ENCODE results near the gene ABHD6.

The ABHD6 gene

GRCh38 chr3:58207954-58208353, 29.6 kb upstream of the ABHD6 start:
- Histone ChIP-seq H3K4me1 (ENCODE audit: low read length) (peaks cover 8% of the 10 kb centered on the region), H3K9ac (ENCODE audit: low read length) (no peak overlapping the region), H4K20me1 (ENCODE audit: insufficient read depth, low read length) (no peaks in the 10 kb centered on the region), H3K27me3 (ENCODE audit: low read depth, low read length) (no peaks in the 10 kb centered on the region), H3K27ac (ENCODE audit: low read length) (no peak overlapping the region), H3K4me3 (ENCODE audit: low read length) (no peak overlapping the region), H3K4me2 (ENCODE audit: low read length) (no peak overlapping the region), H2AFZ (ENCODE audit: low read depth, low read length) (no peak overlapping the region), H3K79me2 (ENCODE audit: low read length) (no peaks in the 10 kb centered on the region), H3K9me3 (ENCODE audit: insufficient read depth, low read length) (no peaks in the 10 kb centered on the region), H3K36me3 (replicated peaks; ENCODE audit: low read depth, low read length) (no peaks in the 10 kb centered on the region)
- no peak for TF ChIP-seq EZH2phosphoT487 (IDR thresholded peaks at IDR 0.05; ENCODE audit: low read depth)
- TF ChIP-seq CTCF (IDR thresholded peaks at IDR 0.05; ENCODE audit: low read depth, low read length), result no peak

- Histone ChIP-seq H3K27me3 (ENCODE audit: low read depth, low read length) (no peaks in the 10 kb centered on the region), H4K20me1 (ENCODE audit: insufficient read depth, low read length) (no peaks in the 10 kb centered on the region), H3K9me3 (ENCODE audit: insufficient read depth, low read length) (no peaks in the 10 kb centered on the region), H3K9ac (ENCODE audit: low read length) (no peak overlapping the region), H3K4me1 (ENCODE audit: low read length) (peaks cover 16% of the 10 kb centered on the region), H2AFZ (ENCODE audit: low read depth, low read length) (no peak overlapping the region), H3K4me3 (ENCODE audit: low read length) (no peak overlapping the region), H3K4me2 (ENCODE audit: low read length) (no peak overlapping the region), H3K36me3 (replicated peaks; ENCODE audit: low read depth, low read length) (no peaks in the 10 kb centered on the region), H3K27ac (ENCODE audit: low read length) (no peak overlapping the region), H3K79me2 (ENCODE audit: low read length) (no peaks in the 10 kb centered on the region)
- TF ChIP-seq CTCF (IDR thresholded peaks at IDR 0.05; ENCODE audit: low read depth, low read length) (no peak), EZH2phosphoT487 (IDR thresholded peaks at IDR 0.05; ENCODE audit: low read depth) (no peak)
Measured at GRCh38 chr3:58209933-58210332, 27.7 kb upstream of the ABHD6 start.

GRCh38 chr3:58210761-58211460, 26.7 kb upstream of the ABHD6 start, which contains the start of gene DNASE1L3:
TSS of gene DNASE1L3 (minus strand) at chr3:58210972. CDS start at chr3:58210906, 66 bp downstream.
- Histone ChIP-seq H3K27me3 (ENCODE audit: low read depth, low read length) (no peaks in the 10 kb centered on the region), H2AFZ (ENCODE audit: low read depth, low read length) (no peak within 1 kb of the TSS), H3K9me3 (ENCODE audit: insufficient read depth, low read length) (no peaks in the 10 kb centered on the region), H3K79me2 (ENCODE audit: low read length) (no peaks in the 10 kb centered on the region), H3K36me3 (replicated peaks; ENCODE audit: low read depth, low read length) (no peaks in the 10 kb centered on the region), H4K20me1 (ENCODE audit: insufficient read depth, low read length) (no peaks in the 10 kb centered on the region), H3K9ac (ENCODE audit: low read length) (no peak within 1 kb of the TSS), H3K4me1 (ENCODE audit: low read length) (peaks cover 26% of the 10 kb centered on the region), H3K4me3 (ENCODE audit: low read length) (no peak within 1 kb of the TSS), H3K27ac (ENCODE audit: low read length) (no peak within 1 kb of the TSS), H3K4me2 (ENCODE audit: low read length) (no peak within 1 kb of the TSS)
- TF ChIP-seq CTCF (IDR thresholded peaks at IDR 0.05; ENCODE audit: low read depth, low read length) (no peak), EZH2phosphoT487 (IDR thresholded peaks at IDR 0.05; ENCODE audit: low read depth) (no peak)

DNA sequence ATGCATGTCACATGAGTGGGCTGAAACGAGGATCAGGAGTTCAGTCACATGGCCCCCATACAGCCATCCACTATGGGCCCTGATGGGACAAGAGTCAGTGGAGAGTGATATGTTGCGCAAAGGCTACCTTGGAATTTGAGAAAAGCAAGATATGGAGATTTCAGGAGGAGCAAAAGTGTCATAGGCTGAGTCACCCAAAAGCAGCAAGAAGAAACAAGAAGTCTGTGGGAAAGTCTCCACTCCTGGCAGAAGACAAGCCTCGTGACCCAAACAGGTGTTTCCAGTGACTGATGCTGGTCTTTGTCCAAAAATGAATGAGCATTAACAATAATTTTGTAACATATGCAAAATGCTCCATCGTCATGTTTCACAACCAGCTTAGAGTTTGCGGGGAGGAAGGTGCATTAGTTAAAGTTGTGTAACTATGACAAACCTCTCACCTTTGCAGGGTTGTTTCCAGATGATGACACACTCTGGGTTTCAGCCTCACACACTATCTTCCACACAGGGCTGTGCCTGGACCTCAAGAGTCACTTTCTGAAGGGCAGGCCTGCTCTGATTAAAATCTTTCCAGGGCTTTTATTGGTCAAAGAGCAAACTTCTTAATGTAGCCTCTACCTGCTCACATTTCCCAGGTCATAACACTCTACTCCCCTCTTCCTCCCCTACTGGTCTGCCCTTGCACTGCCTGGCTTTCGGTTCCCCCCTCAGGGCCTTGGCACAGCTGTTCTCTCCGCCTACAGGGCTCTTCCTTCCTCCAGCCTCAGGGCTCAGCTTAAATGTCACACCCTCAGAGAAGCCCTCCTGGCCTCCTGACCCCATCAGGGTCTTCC, 22.9 kb upstream of the ABHD6 start:
- peak overlapping the region; percentile 47 for H3K4me3 ChIP-seq (ENCODE audit: low read length)
- peak overlapping the region; percentile 79 for H3K4me2 ChIP-seq (ENCODE audit: low read length)
- H3K27ac ChIP-seq (ENCODE audit: low read length), result peak overlapping the region; percentile 72
- H3K36me3 ChIP-seq (replicated peaks; ENCODE audit: low read depth, low read length), result no peaks in the 10 kb centered on the region
- no peaks in the 10 kb centered on the region for H4K20me1 ChIP-seq (ENCODE audit: insufficient read depth, low read length)
- H3K27me3 ChIP-seq (ENCODE audit: low read depth, low read length), result no peaks in the 10 kb centered on the region
- no peak for TF ChIP-seq EZH2phosphoT487 (IDR thresholded peaks at IDR 0.05; ENCODE audit: low read depth)
- TF ChIP-seq CTCF (IDR thresholded peaks at IDR 0.05; ENCODE audit: low read depth, low read length), result peak; percentile 31
- peak overlapping the region; percentile 76 for H2AFZ ChIP-seq (ENCODE audit: low read depth, low read length)
- peak overlapping the region; percentile 39 for H3K9ac ChIP-seq (ENCODE audit: low read length)
- H3K9me3 ChIP-seq (ENCODE audit: insufficient read depth, low read length), result no peaks in the 10 kb centered on the region
- peaks cover 60% of the 10 kb centered on the region for H3K4me1 ChIP-seq (ENCODE audit: low read length)
- H3K79me2 ChIP-seq (ENCODE audit: low read length), result no peaks in the 10 kb centered on the region
